ENCODE data around the gene DND1.
A peak's percentile ranks its signal among the peaks of the same experiment; 100 is the strongest.
"Not testable (repeated sequence)": the region's sequence is repeated elsewhere in the genome, so short reads cannot be mapped to it uniquely, and the experiment has no call there.

DND1 gene

GRCh38 chr5:140673187-140673976 is at the start of gene DND1:
Gene DND1 (minus strand): TSS chr5:140673576. CDS start chr5:140673542, 34 bp downstream.
- DNase-seq: no peak

GRCh38 chr5:140721395-140721794 is 48.0 kb upstream of the DND1 start:
- DNase-seq: not testable (repeated sequence)

- DNase-seq: not testable (repeated sequence)
These were observed 47.4 kb upstream of the DND1 start for GRCh38 chr5:140720738-140721137.

GRCh38 chr5:140718266-140718592 is 44.9 kb upstream of the DND1 start:
- DNase-seq: no peak

- not testable (repeated sequence) for DNase-seq
These were observed 42.9 kb upstream of the DND1 start for GRCh38 chr5:140716238-140716637.

GRCh38 chr5:140713562-140714094 is 40.3 kb upstream of the DND1 start:
- DNase-seq: no peak

- DNase-seq: no peak
These were observed 38.4 kb upstream of the DND1 start for GRCh38 chr5:140711794-140712193.

GRCh38 chr5:140710899-140711552 is 37.6 kb upstream of the DND1 start:
- DNase-seq: peak; percentile 84

- not testable (repeated sequence) for DNase-seq
These were observed 35.4 kb upstream of the DND1 start for GRCh38 chr5:140708787-140709186.

GRCh38 chr5:140707812-140708211 is 34.4 kb upstream of the DND1 start:
- no peak for DNase-seq

GRCh38 chr5:140700177-140701144 is 27.1 kb upstream of the DND1 start, which contains the start of gene ZMAT2:
Gene ZMAT2 (plus strand): TSS chr5:140700447. CDS start chr5:140700461, 14 bp downstream.
- DNase-seq: peak; percentile 94

- DNase-seq: no peak
These were observed 23.6 kb upstream of the DND1 start for GRCh38 chr5:140696891-140697492.

- no peak for DNase-seq
These were observed 20.9 kb upstream of the DND1 start for GRCh38 chr5:140694276-140694675.

- DNase-seq: peak; percentile 92
These were observed 17.9 kb upstream of the DND1 start, which contains the start of the genes HARS1 and HARS2 for GRCh38 chr5:140690941-140691924. Gene HARS1 (minus strand): TSS chr5:140691370. CDS start chr5:140691304, 66 bp downstream. Gene HARS2 (plus strand): TSS chr5:140691455. CDS start chr5:140691649, 194 bp downstream.

- DNase-seq: no peak
These were observed 17.1 kb upstream of the DND1 start for GRCh38 chr5:140690376-140690932.

- DNase-seq: no peak
These were observed 5.6 kb upstream of the DND1 start for GRCh38 chr5:140678993-140679392.

GRCh38 chr5:140677947-140678346 is 4.6 kb upstream of the DND1 start:
- no peak for DNase-seq

GRCh38 chr5:140674629-140675028 is 1.3 kb upstream of the DND1 start:
- no peak for DNase-seq

GRCh38 chr5:140674211-140674610 is 835 bp upstream of the DND1 start:
- no peak for DNase-seq

- no peak for DNase-seq
These were observed 755 bp downstream of the DND1 start for GRCh38 chr5:140672455-140673186.

Data from left hindlimb (tissue), 1 donor.